GM18873 (cell line): Measurements from ENCODE around the gene SNAPC2.
A peak's percentile ranks its signal among the peaks of the same experiment; 100 is the strongest.
"Not testable (repeated sequence)": the region's sequence is repeated elsewhere in the genome, so short reads cannot be mapped to it uniquely, and the experiment has no call there.

Experiments
- ATAC-seq: cut with Tn5 transposase; IDR thresholded peaks from one replicate; pipeline ENCODE4 v1.9.1; 2021; ENCODE audit warnings: mild to moderate bottlenecking, moderate library complexity, moderate number of reproducible peaks; ENCODE audit not compliant: unreplicated experiment, low FRiP score

The SNAPC2 gene

GRCh38 chr19:7918615-7919421 is 1.3 kb upstream of the SNAPC2 start:
- ATAC-seq = no peak

- ATAC-seq = peak; percentile 29
Measured at GRCh38 chr19:7920519-7921301, 572 bp downstream of the SNAPC2 start.

- ATAC-seq = no peak
Measured at GRCh38 chr19:7921302-7921966, 1.3 kb downstream of the SNAPC2 start.

GRCh38 chr19:7921967-7922835 is 2.1 kb downstream of the SNAPC2 start:
- no peak for ATAC-seq

- ATAC-seq = no peak
Measured at GRCh38 chr19:7922836-7923195, 2.7 kb downstream of the SNAPC2 start.

GRCh38 chr19:7923295-7924191 is 3.4 kb downstream of the SNAPC2 start:
- no peak for ATAC-seq

- ATAC-seq = no peak
Measured at GRCh38 chr19:7924241-7924640, 4.1 kb downstream of the SNAPC2 start.

- no peak for ATAC-seq
Measured at GRCh38 chr19:7924651-7925170, 4.6 kb downstream of the SNAPC2 start.

GRCh38 chr19:7925171-7925851 is 5.2 kb downstream of the SNAPC2 start:
- no peak for ATAC-seq

- no peak for ATAC-seq
Measured at GRCh38 chr19:7926021-7926726, 6.0 kb downstream of the SNAPC2 start, which contains the start of gene CTXN1. Gene CTXN1, minus strand, starts transcription at chr19:7926135. Its CDS starts 597 bp downstream, at chr19:7925538.

GRCh38 chr19:7926727-7927604 is 6.8 kb downstream of the SNAPC2 start:
- no peak for ATAC-seq

- ATAC-seq = no peak
Measured at GRCh38 chr19:7927605-7928333, 7.6 kb downstream of the SNAPC2 start.

GRCh38 chr19:7928334-7928706 is 8.2 kb downstream of the SNAPC2 start:
- no peak for ATAC-seq

- no peak for ATAC-seq
Measured at GRCh38 chr19:7928741-7929701, 8.9 kb downstream of the SNAPC2 start.

- not testable (repeated sequence) for ATAC-seq
Measured at GRCh38 chr19:7930030-7930429, 9.9 kb downstream of the SNAPC2 start.
